Cardiac ventricle fibroblast (primary cell): ENCODE data around the gene OR1D2. TPM values are rescaled to one million over a fixed set of nuclear protein-coding genes. Genes with fewer than 3 reads are reported as not detected.

Source experiments
- total RNA-seq: library from RNA; depleted of rRNA; stranded (reverse); fragments of >200 nt; gene quantifications from 2 replicates; pipeline ENCODE4 v1.2.3, GENCODE V29; 2015

The OR1D2 gene, protein sequence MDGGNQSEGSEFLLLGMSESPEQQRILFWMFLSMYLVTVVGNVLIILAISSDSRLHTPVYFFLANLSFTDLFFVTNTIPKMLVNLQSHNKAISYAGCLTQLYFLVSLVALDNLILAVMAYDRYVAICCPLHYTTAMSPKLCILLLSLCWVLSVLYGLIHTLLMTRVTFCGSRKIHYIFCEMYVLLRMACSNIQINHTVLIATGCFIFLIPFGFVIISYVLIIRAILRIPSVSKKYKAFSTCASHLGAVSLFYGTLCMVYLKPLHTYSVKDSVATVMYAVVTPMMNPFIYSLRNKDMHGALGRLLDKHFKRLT
- total RNA-seq: not detected in 2 replicates

GRCh38 chr17:3104322-3104721 lies at the start of gene OR1D2:
TSS of gene OR1D2 (minus strand) at chr17:3104422. CDS start at chr17:3092996, 11,426 bp downstream.

DNA sequence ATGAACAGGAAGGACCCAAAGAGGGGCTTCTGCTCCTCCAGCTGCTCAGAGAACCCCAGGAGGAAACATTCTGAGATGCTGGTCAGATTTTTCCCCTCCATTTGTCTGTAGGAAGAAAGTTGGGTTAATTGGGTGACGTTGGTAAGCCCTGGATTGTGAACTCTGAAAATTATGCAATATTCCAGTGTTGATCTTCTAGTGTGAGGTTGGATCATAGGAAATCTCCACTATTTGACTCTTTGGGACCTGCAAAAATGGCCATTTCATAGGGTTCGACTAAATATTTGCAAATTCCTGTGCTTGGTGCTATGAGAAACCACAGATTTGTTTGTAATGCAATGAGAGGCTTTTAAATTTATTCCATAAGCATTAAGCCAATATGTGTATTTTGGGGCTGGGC lies 23.2 kb upstream of the OR1D2 start, which contains the start of gene OR1G1:
OR1G1 (minus strand) TSS at position 101 of the 400 bp plus-strand sequence; CDS start at position 101, 0 bp downstream.

GRCh38 chr17:3063507-3063906 lies 40.7 kb downstream of the OR1D2 start, which contains the start of gene OR1D5:
TSS of gene OR1D5 (minus strand) at chr17:3063607. CDS start at chr17:3063607, 0 bp downstream.

Other genes with a start within 250 kb of the OR1D2 start
- not detected in 2 replicates for gene OR1D5, start 40.8 kb downstream of the OR1D2 start, total RNA-seq
- not detected in 2 replicates for gene OR1G1, start 23.1 kb upstream of the OR1D2 start, total RNA-seq
- not detected in 2 replicates for gene OR1A2, start 93.1 kb upstream of the OR1D2 start, total RNA-seq
- gene OR1A1, start 103.2 kb upstream of the OR1D2 start, total RNA-seq: not detected in 2 replicates
- not detected in 2 replicates for gene OR3A1, start 193.9 kb upstream of the OR1D2 start, total RNA-seq